ENCODE data around the gene SEC61A2.
"Not testable (repeated sequence)": the region's sequence is repeated elsewhere in the genome, so short reads cannot be mapped to it uniquely, and the experiment has no call there.

Gene SEC61A2

DNA sequence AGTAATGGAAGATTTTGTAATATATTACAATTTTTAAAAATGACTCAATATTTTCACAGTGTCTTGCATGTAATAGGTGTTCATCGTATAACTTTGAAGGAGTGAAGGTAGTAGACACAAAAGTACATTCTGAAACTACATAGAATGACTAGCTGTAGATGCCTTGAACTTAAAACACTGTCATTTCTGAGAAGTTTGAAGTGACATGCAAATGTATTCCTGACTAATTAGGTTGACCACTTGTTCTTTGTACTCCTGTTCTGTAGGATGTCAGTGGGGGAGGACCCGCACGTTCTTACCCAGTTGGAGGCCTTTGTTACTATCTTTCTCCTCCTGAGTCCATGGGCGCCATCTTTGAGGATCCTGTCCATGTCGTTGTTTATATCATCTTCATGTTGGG lies 31.2 kb downstream of the SEC61A2 start:
- no peak for DNase-seq (ENCODE audit: low read depth in 2 of 2)

DNA sequence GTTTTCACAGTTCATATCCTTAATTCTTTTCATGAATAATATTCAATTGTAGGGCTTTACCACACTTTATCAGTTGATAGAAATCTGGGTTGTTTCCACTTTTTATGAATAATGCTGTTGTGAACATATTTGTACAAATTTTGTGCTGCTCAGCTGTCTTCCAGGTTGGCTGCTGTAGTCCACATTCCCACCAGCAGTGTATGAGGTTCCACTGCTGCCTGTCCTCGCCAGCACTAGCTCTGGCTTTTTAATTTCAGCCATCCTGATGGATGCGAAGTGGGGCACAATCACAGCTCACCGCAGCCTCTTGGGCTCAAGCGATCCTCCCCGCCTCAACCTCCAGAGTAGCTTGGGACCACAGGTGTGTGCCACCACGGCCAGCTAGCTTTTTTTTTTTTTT lies 33.5 kb downstream of the SEC61A2 start:
- DNase-seq (ENCODE audit: low read depth in 2 of 2): no peak

DNA sequence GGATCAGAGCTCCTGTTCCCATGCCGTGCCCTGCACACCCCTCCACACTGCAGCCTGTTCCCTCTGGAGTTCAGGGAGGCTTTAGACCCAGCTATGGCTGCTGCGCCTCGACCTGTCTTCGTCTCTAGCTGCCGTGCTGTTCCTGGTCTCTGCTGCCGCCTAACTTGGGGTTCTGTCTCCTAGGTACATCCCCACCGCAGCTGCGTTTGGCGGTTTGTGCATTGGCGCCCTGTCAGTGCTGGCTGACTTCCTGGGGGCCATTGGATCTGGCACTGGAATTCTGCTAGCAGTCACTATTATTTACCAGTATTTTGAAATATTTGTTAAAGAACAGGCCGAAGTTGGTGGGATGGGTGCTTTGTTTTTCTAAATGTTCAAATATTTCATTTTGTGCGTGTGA lies 34.6 kb downstream of the SEC61A2 start:
- no peak for DNase-seq (ENCODE audit: low read depth in 2 of 2)

DNA sequence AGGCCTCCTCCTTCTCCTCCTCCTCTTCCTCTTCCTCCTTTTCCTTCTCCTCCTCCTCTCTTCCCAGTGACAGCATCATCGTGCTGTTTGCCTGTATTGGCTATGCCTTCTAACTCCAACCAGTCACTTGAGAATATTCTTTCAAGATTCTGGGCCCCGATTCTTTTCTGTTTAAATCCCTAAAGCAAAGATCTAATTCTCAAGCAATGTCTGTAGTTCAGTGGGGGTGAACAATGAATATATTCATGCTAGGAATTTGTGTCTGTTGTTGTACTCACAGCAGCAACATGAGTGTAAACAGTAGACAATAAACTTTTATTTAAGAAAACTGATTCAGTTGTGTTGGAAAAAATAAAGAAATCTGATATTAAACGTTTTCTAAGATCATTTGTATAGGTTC lies 35.6 kb downstream of the SEC61A2 start:
- no peak for DNase-seq (ENCODE audit: low read depth in 2 of 2)

DNA sequence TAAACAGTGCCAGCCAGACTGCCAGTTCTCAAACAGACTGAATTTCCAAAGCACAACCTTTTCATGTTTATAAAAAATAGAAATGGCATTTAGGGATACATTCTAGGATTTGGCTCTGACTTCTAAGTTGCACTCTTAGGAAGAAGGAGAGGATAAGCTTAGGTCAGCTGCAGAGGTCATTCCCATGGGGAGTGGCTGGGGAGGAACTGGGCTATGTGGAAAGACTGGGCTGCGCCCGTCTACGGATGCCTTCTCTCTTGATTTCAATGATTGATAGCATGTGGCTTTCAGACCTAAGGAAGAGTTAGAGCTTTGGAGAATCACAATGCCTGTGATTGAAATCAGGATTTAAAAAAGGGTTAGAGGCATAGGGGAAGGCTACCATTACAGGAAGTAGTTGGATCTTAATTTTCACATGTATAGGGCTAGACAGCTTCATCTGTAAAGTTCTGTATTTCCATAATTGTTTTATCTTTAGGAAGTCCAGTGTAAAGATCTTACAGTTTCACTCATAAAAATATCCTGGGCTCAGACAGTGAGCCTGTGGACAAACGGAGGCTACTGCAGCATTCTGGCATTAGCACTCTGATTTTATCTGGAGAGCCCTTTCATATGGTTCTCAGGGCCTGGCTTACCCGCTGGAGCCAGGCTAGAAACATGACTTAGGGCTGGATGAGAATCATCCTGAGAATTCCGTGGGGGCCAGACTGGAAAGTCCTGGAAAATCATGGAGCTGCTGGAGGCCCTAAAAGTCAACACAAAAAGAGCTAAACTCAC lies 36.7 kb downstream of the SEC61A2 start:
- no peak for DNase-seq (ENCODE audit: low read depth in 2 of 2)

DNA sequence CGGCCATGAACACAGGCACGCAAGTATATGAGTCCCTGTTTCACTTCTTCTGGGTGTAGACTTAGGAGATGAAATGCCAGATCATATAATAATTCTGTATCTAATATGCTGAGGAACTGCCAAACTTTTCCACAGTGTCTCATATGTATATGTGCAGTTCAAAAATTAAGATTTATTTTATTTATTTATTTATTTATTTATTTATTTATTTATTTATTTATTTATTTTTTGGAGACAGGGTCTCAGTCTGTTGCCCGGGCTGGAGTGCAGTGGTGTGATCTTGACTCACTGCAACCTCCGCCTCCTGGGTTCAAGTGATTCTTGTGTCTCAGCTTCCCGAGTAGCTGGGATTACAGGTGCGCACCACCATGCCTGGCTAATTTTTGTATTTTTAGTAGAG lies 42.0 kb downstream of the SEC61A2 start:
- DNase-seq (ENCODE audit: low read depth in 2 of 2): not testable (repeated sequence)

DNA sequence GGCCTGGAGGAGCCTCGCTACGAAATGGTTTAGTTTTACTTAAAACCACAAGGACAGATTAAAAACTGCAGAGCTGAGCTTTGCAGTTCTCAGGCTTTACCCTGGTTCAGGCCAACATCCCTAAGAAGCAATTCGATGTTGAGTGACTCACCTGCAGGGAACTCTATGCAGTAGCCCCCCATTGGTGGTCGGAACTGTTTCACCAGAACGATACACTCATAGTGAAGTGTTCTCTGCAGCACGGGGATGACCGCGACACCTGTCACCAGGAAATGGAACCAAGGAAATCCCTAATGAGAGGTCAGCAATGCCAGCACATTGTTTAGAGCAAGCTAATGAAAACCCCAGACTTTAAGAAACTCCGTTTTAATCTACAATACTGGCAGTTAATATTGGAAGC lies 48.2 kb downstream of the SEC61A2 start:
- no peak for DNase-seq (ENCODE audit: low read depth in 2 of 2)

DNA sequence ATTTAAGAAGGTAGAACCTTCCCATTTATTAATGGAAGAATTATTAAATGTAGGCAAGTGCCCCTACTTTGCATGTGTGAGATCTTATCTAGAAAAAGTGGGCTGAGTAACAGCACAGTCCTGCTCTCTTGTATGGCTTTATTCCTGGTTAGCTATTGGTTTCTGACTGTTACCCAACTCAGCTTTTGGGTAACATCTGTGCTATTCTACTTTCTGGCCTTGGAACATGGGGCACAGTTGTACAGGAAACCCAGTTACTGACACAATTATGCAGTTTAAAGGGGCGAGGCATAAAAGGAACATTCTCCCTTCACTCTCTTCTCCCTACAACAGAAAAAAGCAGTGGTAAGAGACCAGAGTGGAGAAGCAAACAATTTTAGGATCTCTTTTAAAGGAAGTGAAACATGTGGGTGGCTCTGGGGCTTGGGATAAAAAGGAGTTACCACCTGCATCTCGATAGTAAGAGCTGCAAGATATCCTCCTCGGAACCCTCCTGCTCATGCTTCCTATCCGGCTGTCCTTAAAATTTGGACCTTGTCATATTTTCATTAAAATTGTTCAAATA lies 50.2 kb downstream of the SEC61A2 start:
- no peak for DNase-seq (ENCODE audit: low read depth in 2 of 2)

DNA sequence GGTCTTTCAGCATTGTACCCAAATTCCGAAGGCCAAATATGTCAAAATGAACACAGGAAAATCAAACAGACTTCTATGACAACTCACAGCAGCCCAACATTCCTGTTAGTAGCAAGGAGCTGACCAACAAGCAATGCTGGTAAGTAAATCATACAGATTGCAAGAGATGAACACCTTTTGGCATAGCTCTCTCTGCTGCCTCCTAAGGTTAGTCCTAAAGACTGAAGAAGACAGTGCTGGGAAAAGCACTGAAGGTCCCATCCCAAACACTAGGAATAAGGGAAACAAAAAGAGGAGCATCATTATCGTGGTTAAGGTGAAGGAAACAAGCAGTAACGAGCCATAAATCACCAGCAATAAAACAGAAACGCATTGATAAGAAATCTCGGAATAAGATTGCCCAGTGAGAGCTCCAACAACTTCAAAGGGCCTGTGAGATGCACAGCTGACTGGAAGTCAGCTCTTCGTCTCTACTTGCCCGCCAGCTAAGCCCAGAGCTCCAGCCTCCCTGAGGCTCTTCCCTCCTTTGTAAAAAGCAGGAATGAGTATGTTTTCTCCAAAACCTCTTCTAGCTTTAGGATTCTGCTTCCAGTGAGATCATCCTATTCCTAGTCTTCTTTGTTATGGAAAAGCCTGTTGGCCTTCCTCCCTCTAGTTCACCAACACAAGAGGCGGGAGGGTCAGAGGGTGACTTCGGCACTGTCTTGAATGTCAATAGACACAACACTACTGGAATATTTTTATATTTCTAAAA lies 50.9 kb downstream of the SEC61A2 start:
- DNase-seq (ENCODE audit: low read depth in 2 of 2): no peak

DNA sequence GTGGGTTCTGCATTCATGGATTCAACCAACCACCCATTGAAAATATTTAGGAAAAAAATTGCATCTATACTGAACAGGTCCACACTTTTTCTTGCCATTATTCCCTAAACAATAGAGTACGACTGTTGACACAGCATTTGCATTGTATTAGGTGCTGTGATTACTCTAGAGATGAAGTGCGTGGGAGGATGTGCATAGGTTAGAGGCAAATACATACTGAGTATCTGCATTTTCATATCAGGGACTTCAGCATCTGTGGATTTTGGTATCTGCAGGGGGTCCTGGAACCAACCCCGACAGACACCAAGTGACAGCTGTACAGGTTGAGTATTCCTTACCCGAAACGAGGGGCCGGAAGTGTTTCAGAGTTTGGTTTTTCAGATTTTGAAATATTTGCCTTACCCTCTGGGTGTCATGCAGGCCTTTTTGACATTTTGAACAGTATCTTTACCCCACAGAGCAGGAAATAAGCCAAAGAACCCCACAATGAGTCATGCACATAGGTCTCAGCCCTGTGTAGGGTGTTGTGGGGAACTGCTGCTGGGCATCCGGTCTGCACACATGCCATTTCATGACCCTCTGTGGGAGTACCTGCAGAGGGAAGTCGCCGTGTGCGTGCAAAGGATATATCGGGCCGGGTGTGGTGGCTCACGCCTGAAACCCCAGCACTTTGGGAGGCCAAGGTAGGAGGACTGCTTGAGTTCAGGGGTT lies 51.7 kb downstream of the SEC61A2 start:
- peak; percentile 56 to 58 for DNase-seq (ENCODE audit: low read depth in 2 of 2)

DNA sequence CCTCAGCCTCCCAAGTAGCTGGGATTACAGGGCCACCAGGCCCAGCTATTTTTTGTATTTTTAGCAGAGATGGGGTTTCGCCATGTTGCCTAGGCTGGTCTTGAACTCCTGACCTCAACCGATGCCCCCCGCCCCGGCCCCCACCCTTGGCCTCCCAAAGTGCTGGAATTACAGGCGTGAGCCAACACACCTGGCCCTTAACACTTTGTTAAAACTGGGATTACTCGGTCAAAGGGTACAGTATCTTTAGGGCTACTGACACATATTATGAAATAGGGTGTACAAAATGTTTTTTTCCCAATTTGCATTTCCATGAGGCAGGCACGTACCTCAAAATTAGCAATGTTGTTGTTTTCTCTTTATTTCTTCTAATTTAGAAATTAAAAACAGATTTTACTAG lies 54.7 kb downstream of the SEC61A2 start:
- no peak for DNase-seq (ENCODE audit: low read depth in 2 of 2)

DNA sequence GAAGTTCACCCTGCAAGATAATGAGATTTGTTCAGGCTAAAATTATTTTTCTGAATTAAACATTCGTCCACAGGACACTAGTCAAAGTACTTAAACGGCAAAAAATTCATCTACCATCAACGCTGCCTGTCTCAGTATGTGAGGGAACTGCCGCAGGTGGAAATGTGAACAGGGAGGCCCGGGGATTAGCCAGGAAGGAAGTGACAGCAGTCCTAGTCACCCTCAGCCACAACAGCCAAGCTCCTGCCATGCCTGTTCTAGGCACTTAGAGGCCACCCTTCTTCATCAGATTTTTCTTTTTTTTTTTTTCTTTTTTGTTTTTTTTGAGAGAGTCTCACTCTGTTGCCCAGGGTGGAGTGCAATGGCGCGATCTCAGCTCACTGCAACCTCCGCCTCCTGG lies 56.8 kb downstream of the SEC61A2 start:
- peak in 1 of 2 donors; percentile 13 for DNase-seq (ENCODE audit: low read depth in 2 of 2)

DNA sequence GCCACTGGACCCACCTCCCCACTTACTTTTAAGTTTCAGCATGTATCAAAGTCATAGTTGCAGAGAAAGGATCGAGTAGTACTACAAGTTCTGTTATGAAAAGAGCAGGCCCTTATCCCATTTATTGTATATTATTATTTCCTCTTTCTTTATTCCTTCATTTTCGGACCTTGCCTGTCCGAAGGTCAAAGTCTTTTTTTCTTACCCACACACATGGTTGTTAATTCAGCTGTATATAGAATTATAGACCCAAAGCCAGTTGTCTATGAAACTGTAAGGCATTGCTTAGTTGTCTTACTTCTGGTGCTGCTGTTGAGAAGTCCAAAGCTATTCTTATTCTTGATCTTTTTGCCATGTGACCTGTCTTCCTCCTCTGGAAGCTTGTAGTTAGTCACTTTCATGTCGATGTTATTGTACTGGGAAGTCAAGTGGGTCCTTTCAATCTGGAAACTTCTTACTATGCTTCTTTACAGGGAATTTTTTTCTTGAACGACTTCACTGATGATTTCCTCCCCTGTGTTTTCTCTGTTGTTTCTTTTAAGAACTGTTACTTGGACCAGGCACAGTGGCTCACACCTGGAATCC lies 57.9 kb downstream of the SEC61A2 start:
- no peak for DNase-seq (ENCODE audit: low read depth in 2 of 2)

DNA sequence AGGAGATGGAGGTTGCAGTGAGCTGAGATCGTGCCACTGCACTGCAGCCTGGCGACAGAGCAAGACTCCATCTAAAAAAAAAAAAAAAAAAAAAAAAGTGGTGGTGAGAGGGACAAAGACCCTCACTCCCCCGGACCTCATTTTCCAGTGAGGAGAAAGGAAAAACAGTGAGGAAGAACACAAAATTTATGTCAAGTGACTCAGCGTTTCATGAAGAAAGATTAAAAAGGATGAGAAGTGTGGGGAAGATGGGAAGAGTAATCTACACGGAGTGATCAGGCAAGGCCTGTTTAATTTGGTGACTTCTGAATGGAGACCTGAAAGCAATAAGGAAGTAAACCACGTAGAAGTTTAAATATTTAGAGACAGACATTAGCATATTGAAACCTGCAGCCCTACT lies 59.2 kb downstream of the SEC61A2 start:
- DNase-seq (ENCODE audit: low read depth in 2 of 2): no peak

DNA sequence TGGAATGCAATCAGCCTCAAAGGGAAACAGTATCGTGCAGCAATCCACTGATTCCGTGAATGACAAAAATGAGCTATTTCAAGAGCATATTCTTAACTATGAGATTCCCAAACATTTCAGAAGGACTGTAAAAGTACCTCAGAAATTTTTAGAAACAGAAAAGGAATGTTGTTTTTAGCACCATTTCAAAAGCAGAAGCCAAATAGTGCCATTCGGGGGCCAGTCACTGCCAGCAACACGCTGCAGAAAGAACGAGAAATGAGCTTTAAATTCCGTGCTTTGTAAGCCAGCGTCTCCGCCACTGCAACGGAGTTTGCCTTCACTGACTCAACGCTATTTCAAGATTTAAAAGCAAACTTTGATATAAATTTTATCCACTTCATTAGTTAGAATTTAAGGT lies 59.9 kb downstream of the SEC61A2 start:
- DNase-seq (ENCODE audit: low read depth in 2 of 2): no peak

DNA sequence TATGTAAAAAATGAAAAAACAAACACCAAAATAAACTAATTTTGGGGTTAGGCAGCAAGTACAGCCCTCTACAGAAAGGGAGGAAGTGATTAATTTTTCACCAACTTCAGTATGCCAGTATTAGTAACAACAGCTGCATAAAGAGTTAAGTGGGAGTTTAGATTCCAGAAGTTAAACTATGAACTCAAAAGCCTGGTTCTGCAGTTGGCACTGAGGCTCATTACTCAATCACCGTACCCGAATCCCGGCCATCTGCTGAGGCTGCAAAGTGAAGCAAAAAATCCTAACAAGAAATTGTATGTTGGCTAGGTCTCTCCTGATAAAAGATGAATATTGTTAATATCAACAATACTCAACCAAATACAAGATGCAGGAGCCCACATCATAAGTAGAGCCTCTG lies 62.2 kb downstream of the SEC61A2 start:
- no peak for DNase-seq (ENCODE audit: low read depth in 2 of 2)

DNA sequence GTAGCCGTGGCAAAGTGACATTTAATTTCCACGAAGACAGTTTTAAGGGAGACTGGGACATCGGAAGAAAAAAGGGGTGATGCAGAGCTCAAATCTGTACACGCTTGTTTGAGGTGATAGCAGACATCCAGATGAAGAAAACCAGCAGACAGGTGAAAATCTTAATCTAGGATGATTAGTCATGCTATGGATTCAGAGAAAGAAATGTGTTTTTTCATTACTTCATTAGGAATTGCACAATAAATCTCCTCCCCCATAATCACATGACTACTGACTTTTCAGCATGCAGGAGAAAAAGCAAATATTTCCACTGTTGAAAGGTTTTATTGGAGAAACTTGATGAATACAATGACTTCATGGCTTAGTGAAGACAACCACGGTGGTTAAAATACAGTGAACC lies 63.7 kb downstream of the SEC61A2 start:
- DNase-seq (ENCODE audit: low read depth in 2 of 2): no peak

DNA sequence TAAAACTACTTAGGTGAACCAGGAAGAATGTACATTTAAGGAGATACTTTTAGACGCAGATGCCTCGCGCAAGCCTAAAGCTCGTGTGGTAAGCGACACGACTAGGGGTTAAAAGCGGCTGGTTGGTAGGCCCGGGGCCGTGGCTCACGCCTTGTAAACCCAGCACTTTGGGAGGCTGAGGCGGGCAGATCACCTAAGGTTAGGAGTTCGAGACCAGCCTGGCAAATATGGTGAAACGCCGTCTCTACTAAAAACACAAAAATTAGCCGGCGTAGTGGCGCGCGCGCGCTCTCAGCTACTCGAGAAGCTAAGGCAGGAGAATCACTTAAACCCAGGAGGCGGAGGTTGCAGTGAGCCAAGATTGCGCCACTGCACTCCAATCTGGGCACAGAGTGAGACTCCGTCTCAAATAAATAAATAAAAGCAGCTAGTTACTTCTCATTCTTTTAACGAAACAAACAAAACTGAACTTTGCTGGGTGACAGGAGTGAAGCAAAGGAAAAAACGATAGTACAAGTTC lies 65.3 kb downstream of the SEC61A2 start:
- DNase-seq (ENCODE audit: low read depth in 2 of 2): no peak

DNA sequence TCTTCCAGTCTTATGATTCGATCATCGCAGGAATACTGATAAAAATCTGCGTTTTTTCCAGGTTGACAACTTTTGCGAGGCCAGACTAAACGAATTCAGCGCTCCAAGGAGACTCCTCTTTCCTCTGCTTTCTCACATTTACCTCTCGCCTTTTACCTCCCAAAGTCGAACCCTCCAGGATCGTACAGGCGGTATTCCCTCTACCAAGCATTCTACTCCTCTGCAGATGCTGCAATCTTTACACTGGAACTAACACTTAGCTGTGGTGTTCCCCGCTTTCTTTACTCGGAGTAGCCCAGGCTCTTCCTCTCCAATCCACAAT lies 65.8 kb downstream of the SEC61A2 start:
- no peak for DNase-seq (ENCODE audit: low read depth in 2 of 2)

DNA sequence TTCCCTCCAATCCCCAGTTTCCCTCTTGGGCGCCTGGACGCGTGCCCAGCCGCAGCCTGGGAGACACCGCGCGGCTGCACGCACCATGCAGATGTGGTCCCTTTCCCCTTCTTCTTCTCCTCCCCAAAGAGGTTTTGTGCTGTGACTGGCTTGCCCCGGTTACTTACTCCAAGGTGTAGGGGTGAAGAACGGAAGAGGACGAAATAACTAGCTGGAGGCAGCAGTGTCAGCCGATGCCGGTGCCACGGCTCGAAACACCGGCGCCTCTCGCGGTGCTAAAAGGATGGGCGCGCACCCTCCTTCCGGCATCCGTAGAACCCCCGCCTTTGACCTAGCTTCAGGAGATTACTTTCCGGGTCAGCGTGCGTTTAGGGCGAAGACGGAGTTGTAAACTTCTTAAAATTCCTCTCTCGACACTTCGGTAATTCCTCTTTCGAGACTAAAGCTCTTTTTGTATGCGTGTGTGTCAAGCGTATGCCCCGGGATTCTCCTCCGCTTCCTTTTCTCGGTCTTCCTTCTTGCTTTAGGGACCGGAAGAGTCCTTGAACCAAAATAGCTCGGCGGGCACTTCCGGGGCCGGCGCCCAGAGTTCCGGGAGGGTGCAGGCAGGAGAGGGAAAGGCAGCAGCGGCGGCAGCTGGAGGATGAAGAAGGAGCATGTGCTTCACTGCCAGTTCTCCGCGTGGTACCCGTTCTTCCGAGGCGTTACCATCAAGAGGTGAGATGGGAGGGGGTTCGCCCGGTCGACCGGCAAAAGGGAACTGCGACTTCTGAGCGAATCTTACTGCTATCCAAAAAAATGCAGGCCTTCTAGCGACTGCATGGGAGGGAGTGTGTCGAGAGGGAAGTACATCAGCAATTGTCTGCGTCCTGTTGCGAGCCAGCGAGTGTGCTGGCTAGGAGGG lies 66.4 kb downstream of the SEC61A2 start, which contains the start of the genes CDC123 and NUDT5:
TSS of gene CDC123 (plus strand) at position 586 of the 904 bp plus-strand sequence. CDS start at position 644, 58 bp downstream.
TSS of gene NUDT5 (minus strand) at position 289 of the 904 bp plus-strand sequence. CDS start 9,600 bp downstream, outside the sequence.
- DNase-seq (ENCODE audit: low read depth in 2 of 2): peak; percentile 75 to 82

Measured in stimulated activated CD4-positive, alpha-beta T cell treated with anti-CD3 and anti-CD28 coated beads, Interleukin-15, amount 100 ng/mL, for 48 hours (primary cell).